Measurements from ENCODE around the gene LILRB5. TPM values are rescaled to one million over a fixed set of nuclear protein-coding genes. Genes with fewer than 3 reads are reported as not detected.

LILRB5 gene
- total RNA-seq, 2 donors from 2014 or later = 3.1 to 6.6 TPM

GRCh38 chr19:54255105-54255775 lies 1.8 kb downstream of the LILRB5 start:
- DNase-seq (no peak), ATAC-seq (no peak)
- no peaks in the 10 kb centered on the region for H3K4me1 ChIP-seq
- 44 to 80% methylated on average over 2 to 23 of the region's 26 CpGs for WGBS, 2 donors
- no peak for TF ChIP-seq POLR2A (IDR thresholded peaks at IDR 0.05)
- TF ChIP-seq CTCF (IDR thresholded peaks at IDR 0.05) = no peak
- H3K36me3 ChIP-seq (replicated peaks in 1 of 2; ENCODE audit: insufficient read depth in 1 of 2, low read depth in 2 of 2) = no peaks in the 10 kb centered on the region
- no peak overlapping the region for H3K4me3 ChIP-seq
- H3K27me3 ChIP-seq = no peaks in the 10 kb centered on the region
- no peaks in the 10 kb centered on the region for H3K9me3 ChIP-seq
- intact Hi-C loops (cut with DNase I) = no loop called here
- H3K27ac ChIP-seq = no peak overlapping the region

- 0 to 38% methylated on average over 2 to 17 of the region's 17 CpGs for WGBS, 2 donors
- intact Hi-C loops (cut with DNase I) = no loop called here
- DNase-seq = no peak
- no peaks in the 10 kb centered on the region for H3K9me3 ChIP-seq
- H3K27me3 ChIP-seq = no peaks in the 10 kb centered on the region
- no peak for ATAC-seq
- H3K27ac ChIP-seq = no peak overlapping the region
- no peaks in the 10 kb centered on the region for H3K36me3 ChIP-seq (replicated peaks in 1 of 2; ENCODE audit: insufficient read depth in 1 of 2, low read depth in 2 of 2)
- H3K4me3 ChIP-seq = no peak overlapping the region
- H3K4me1 ChIP-seq = no peaks in the 10 kb centered on the region
- TF ChIP-seq CTCF (IDR thresholded peaks at IDR 0.05) (no peak), POLR2A (IDR thresholded peaks at IDR 0.05) (no peak)
These were observed 2.7 kb downstream of the LILRB5 start for GRCh38 chr19:54254195-54254906.

- intact Hi-C loops (cut with DNase I) = no loop called here
- no peak for TF ChIP-seq CTCF (IDR thresholded peaks at IDR 0.05)
- TF ChIP-seq POLR2A (IDR thresholded peaks at IDR 0.05) = no peak
- DNase-seq = no peak
These were observed 3.5 kb downstream of the LILRB5 start for GRCh38 chr19:54253331-54254194.

GRCh38 chr19:54252845-54253244 lies 4.2 kb downstream of the LILRB5 start:
- H3K27me3 ChIP-seq = no peaks in the 10 kb centered on the region
- no peaks in the 10 kb centered on the region for H3K9me3 ChIP-seq
- intact Hi-C loops (cut with DNase I) = no loop called here
- ATAC-seq (no peak), DNase-seq (no peak)
- no peaks in the 10 kb centered on the region for H3K4me1 ChIP-seq
- 47 to 58% methylated on average over 11 of the region's 11 CpGs for WGBS, 2 donors
- no peak overlapping the region for H3K4me3 ChIP-seq
- no peak for TF ChIP-seq CTCF (IDR thresholded peaks at IDR 0.05)
- TF ChIP-seq POLR2A (IDR thresholded peaks at IDR 0.05) = no peak
- H3K27ac ChIP-seq = no peak overlapping the region
- H3K36me3 ChIP-seq (replicated peaks in 1 of 2; ENCODE audit: insufficient read depth in 1 of 2, low read depth in 2 of 2) = no peaks in the 10 kb centered on the region

More at GRCh38 chr19:54253331-54254194, 3.5 kb downstream of the LILRB5 start:
- no peak for ATAC-seq
- no peaks in the 10 kb centered on the region for H3K4me1 ChIP-seq
- 56 to 69% methylated on average over 11 to 23 of the region's 23 CpGs for WGBS, 2 donors
- H3K27ac ChIP-seq = no peak overlapping the region
- H3K36me3 ChIP-seq (replicated peaks in 1 of 2; ENCODE audit: insufficient read depth in 1 of 2, low read depth in 2 of 2) = no peaks in the 10 kb centered on the region
- no peaks in the 10 kb centered on the region for H3K27me3 ChIP-seq
- no peaks in the 10 kb centered on the region for H3K9me3 ChIP-seq
- no peak overlapping the region for H3K4me3 ChIP-seq

Measured in body of pancreas (tissue), 4 donors.